Activated CD8-positive, alpha-beta memory T cell treated with anti-CD3 and anti-CD28 coated beads, Interleukin-2, amount 10 ng/mL, durations not matched to agents 7 days and 5 days (primary cell): ENCODE data around the gene TCIRG1. TPM values are rescaled to one million over a fixed set of nuclear protein-coding genes. Genes with fewer than 3 reads are reported as not detected.

Experiments used
- ATAC-seq: fragments of 150-1000 bp; cut with Tn5 transposase; one replicate; pipeline ENCODE4 v1.10.0; 2021; ENCODE audit warnings: moderate library complexity
- CTCF ChIA-PET: fragments of 350-600 bp; sonication (Branson Sonifier 250); formaldehyde crosslinking; loops from one replicate; lab custom pipeline; 2021; ENCODE audit warnings: antibody characterized with exemption; lab: Charles Lee
- DNase-seq: peaks from one replicate; pipeline ENCODE4 v3.0.0-alpha.2; 2020
- H3K27ac Mint-ChIP-seq: one replicate; pipeline ENCODE4 v1.8.0; 2021; ENCODE audit warnings: mild to moderate bottlenecking, mixed read lengths
- H3K27me3 Mint-ChIP-seq: one replicate; pipeline ENCODE4 v1.8.0; 2021; ENCODE audit warnings: mixed read lengths
- H3K36me3 Mint-ChIP-seq: one replicate; pipeline ENCODE4 v1.8.0; 2021; ENCODE audit warnings: mild to moderate bottlenecking, mixed read lengths
- H3K4me1 Mint-ChIP-seq: one replicate; pipeline ENCODE4 v1.8.0; 2021; ENCODE audit warnings: mixed read lengths
- H3K4me3 Mint-ChIP-seq: one replicate; pipeline ENCODE4 v1.8.0; 2021; ENCODE audit warnings: mild to moderate bottlenecking, moderate library complexity, mixed read lengths
- H3K9me3 Mint-ChIP-seq: one replicate; pipeline ENCODE4 v1.8.0; 2022; ENCODE audit warnings: low read depth, mixed read lengths
- total RNA-seq, 2 experiments: library from RNA; stranded (reverse); gene quantifications; one replicate each; pipeline ENCODE4 v1.2.3, GENCODE V29; 2021

TCIRG1 gene
- total RNA-seq, 2 experiments from 2014 or later = 235 to 311 TPM

- no peaks in the 10 kb centered on the region for H3K4me1 Mint-ChIP-seq
- H3K36me3 Mint-ChIP-seq = peaks cover 19% of the 10 kb centered on the region
- H3K27ac Mint-ChIP-seq = peak overlapping the region; percentile 0
- H3K4me3 Mint-ChIP-seq = no peak overlapping the region
- ATAC-seq = no peak
- no peak for DNase-seq
- CTCF ChIA-PET = no interaction called here
- H3K9me3 Mint-ChIP-seq = no peaks in the 10 kb centered on the region
- H3K27me3 Mint-ChIP-seq = no peaks in the 10 kb centered on the region
Measured at GRCh38 chr11:68051191-68052136, 12.6 kb downstream of the TCIRG1 start.

GRCh38 chr11:68052137-68052873 is 13.5 kb downstream of the TCIRG1 start:
- no peak for ATAC-seq
- H3K4me3 Mint-ChIP-seq = no peak overlapping the region
- peak overlapping the region; percentile 0 for H3K27ac Mint-ChIP-seq
- no peak for DNase-seq
- H3K9me3 Mint-ChIP-seq = no peaks in the 10 kb centered on the region
- H3K27me3 Mint-ChIP-seq = no peaks in the 10 kb centered on the region
- CTCF ChIA-PET = no interaction called here
- H3K36me3 Mint-ChIP-seq = peaks cover 16% of the 10 kb centered on the region
- H3K4me1 Mint-ChIP-seq = no peaks in the 10 kb centered on the region

GRCh38 chr11:68053117-68053516 is 14.3 kb downstream of the TCIRG1 start:
- Mint-ChIP-seq H3K27me3 (no peaks in the 10 kb centered on the region), H3K36me3 (peaks cover 15% of the 10 kb centered on the region), H3K4me1 (no peaks in the 10 kb centered on the region), H3K9me3 (no peaks in the 10 kb centered on the region), H3K4me3 (no peak overlapping the region), H3K27ac (no peak overlapping the region)
- ATAC-seq (no peak), DNase-seq (no peak)
- CTCF ChIA-PET = no interaction called here

GRCh38 chr11:68053981-68054812 is 15.4 kb downstream of the TCIRG1 start:
- CTCF ChIA-PET = no interaction called here
- H3K27ac Mint-ChIP-seq = no peak overlapping the region
- peaks cover 12% of the 10 kb centered on the region for H3K36me3 Mint-ChIP-seq
- H3K27me3 Mint-ChIP-seq = no peaks in the 10 kb centered on the region
- DNase-seq (no peak), ATAC-seq (no peak)
- H3K4me1 Mint-ChIP-seq = no peaks in the 10 kb centered on the region
- no peak overlapping the region for H3K4me3 Mint-ChIP-seq
- H3K9me3 Mint-ChIP-seq = no peaks in the 10 kb centered on the region

GRCh38 chr11:68056317-68057285 is 17.8 kb downstream of the TCIRG1 start:
- H3K4me3 Mint-ChIP-seq = no peak overlapping the region
- H3K9me3 Mint-ChIP-seq = no peaks in the 10 kb centered on the region
- DNase-seq = no peak
- no peaks in the 10 kb centered on the region for H3K27me3 Mint-ChIP-seq
- CTCF ChIA-PET = no interaction called here
- H3K36me3 Mint-ChIP-seq = peaks cover 2% of the 10 kb centered on the region
- no peak overlapping the region for H3K27ac Mint-ChIP-seq
- no peak for ATAC-seq
- no peaks in the 10 kb centered on the region for H3K4me1 Mint-ChIP-seq

- CTCF ChIA-PET = no interaction called here
- Mint-ChIP-seq H3K4me1 (no peaks in the 10 kb centered on the region), H3K4me3 (no peak overlapping the region), H3K27ac (peak overlapping the region; percentile 49), H3K36me3 (no peaks in the 10 kb centered on the region), H3K9me3 (no peaks in the 10 kb centered on the region), H3K27me3 (no peaks in the 10 kb centered on the region)
- ATAC-seq (no peak), DNase-seq (no peak)
Measured at GRCh38 chr11:68057807-68058206, 19.0 kb downstream of the TCIRG1 start.

GRCh38 chr11:68061508-68061907 is 22.7 kb downstream of the TCIRG1 start:
- no peak overlapping the region for H3K27ac Mint-ChIP-seq
- H3K4me3 Mint-ChIP-seq = no peak overlapping the region
- CTCF ChIA-PET = interaction anchor here (1.1 kb wide), 1 partner anchor 10 kb away, joined by 3 read pairs; no protein-coding TSS in a partner anchor
- H3K27me3 Mint-ChIP-seq = no peaks in the 10 kb centered on the region
- no peaks in the 10 kb centered on the region for H3K9me3 Mint-ChIP-seq
- no peaks in the 10 kb centered on the region for H3K36me3 Mint-ChIP-seq
- no peak for DNase-seq
- ATAC-seq = no peak
- no peaks in the 10 kb centered on the region for H3K4me1 Mint-ChIP-seq

- H3K4me1 Mint-ChIP-seq = no peaks in the 10 kb centered on the region
- DNase-seq (no peak), ATAC-seq (no peak)
- no peak overlapping the region for H3K27ac Mint-ChIP-seq
- H3K9me3 Mint-ChIP-seq = no peaks in the 10 kb centered on the region
- CTCF ChIA-PET = no interaction called here
- H3K27me3 Mint-ChIP-seq = no peaks in the 10 kb centered on the region
- no peak overlapping the region for H3K4me3 Mint-ChIP-seq
- peaks cover 2% of the 10 kb centered on the region for H3K36me3 Mint-ChIP-seq
Measured at GRCh38 chr11:68064926-68065325, 26.1 kb downstream of the TCIRG1 start.

GRCh38 chr11:68065841-68066240 is 27.0 kb downstream of the TCIRG1 start:
- no peaks in the 10 kb centered on the region for H3K4me1 Mint-ChIP-seq
- H3K9me3 Mint-ChIP-seq = no peaks in the 10 kb centered on the region

GRCh38 chr11:68066742-68067141 is 27.9 kb downstream of the TCIRG1 start:
- DNase-seq = no peak
- ATAC-seq = no peak
- Mint-ChIP-seq H3K4me3 (no peak overlapping the region), H3K9me3 (no peaks in the 10 kb centered on the region), H3K27me3 (no peaks in the 10 kb centered on the region), H3K27ac (no peak overlapping the region), H3K36me3 (peaks cover 2% of the 10 kb centered on the region), H3K4me1 (no peaks in the 10 kb centered on the region)
- CTCF ChIA-PET = no interaction called here

More at GRCh38 chr11:68065841-68066240, 27.0 kb downstream of the TCIRG1 start:
- no peaks in the 10 kb centered on the region for H3K27me3 Mint-ChIP-seq
- no peak overlapping the region for H3K4me3 Mint-ChIP-seq
- peaks cover 2% of the 10 kb centered on the region for H3K36me3 Mint-ChIP-seq
- ATAC-seq (no peak), DNase-seq (no peak)
- CTCF ChIA-PET = no interaction called here
- H3K27ac Mint-ChIP-seq = no peak overlapping the region

GRCh38 chr11:68067991-68068390 is 29.2 kb downstream of the TCIRG1 start:
- H3K27me3 Mint-ChIP-seq = no peaks in the 10 kb centered on the region
- no peaks in the 10 kb centered on the region for H3K4me1 Mint-ChIP-seq
- no peak overlapping the region for H3K4me3 Mint-ChIP-seq
- ATAC-seq (no peak), DNase-seq (peak; percentile 29)
- CTCF ChIA-PET = no interaction called here
- peaks cover 2% of the 10 kb centered on the region for H3K36me3 Mint-ChIP-seq
- H3K27ac Mint-ChIP-seq = no peak overlapping the region
- no peaks in the 10 kb centered on the region for H3K9me3 Mint-ChIP-seq

GRCh38 chr11:68071281-68072048 is 32.6 kb downstream of the TCIRG1 start:
- H3K27me3 Mint-ChIP-seq = no peaks in the 10 kb centered on the region
- no peak overlapping the region for H3K4me3 Mint-ChIP-seq
- H3K4me1 Mint-ChIP-seq = no peaks in the 10 kb centered on the region
- DNase-seq (peak; percentile 23), ATAC-seq (no peak)
- H3K27ac Mint-ChIP-seq = no peak overlapping the region
- CTCF ChIA-PET = interaction anchor here (1.3 kb wide), 1 partner anchor 10 kb away, joined by 3 read pairs; no protein-coding TSS in a partner anchor
- H3K9me3 Mint-ChIP-seq = no peaks in the 10 kb centered on the region
- peaks cover 2% of the 10 kb centered on the region for H3K36me3 Mint-ChIP-seq
